ENCODE measurements around the gene NUDT3. TPM values are rescaled to one million over a fixed set of nuclear protein-coding genes. Genes with fewer than 3 reads are reported as not detected.

Gene NUDT3
- total and polyA plus RNA-seq, 2 experiments from 2014 or later: 12.1 to 31.1 TPM

- DNase-seq (ENCODE audit: low spot score): no peak
- H3K9me2 ChIP-seq (ENCODE audit: insufficient read depth): no peaks in the 10 kb centered on the region
- peaks cover 19% of the 10 kb centered on the region; the same call in 1 of the 2 replicates for H4K20me1 ChIP-seq (replicated peaks; ENCODE audit: insufficient read depth)
- no peak overlapping the region for H3K27ac Mint-ChIP-seq
- H3K4me3 Mint-ChIP-seq: no peak overlapping the region
- no peaks in the 10 kb centered on the region for H3K4me1 Mint-ChIP-seq
- no peaks in the 10 kb centered on the region for H3K79me2 ChIP-seq (replicated peaks; ENCODE audit: insufficient read depth)
- H3K9me3 Mint-ChIP-seq: no peaks in the 10 kb centered on the region; the same call in 2 of the 3 replicates
- H3K36me3 ChIP-seq (ENCODE audit: insufficient read depth): 0 out of 2 replicates have a peak, but pooled peaks cover 7% of the 10 kb centered on the region
- no peak overlapping the region for H3K4me2 ChIP-seq
- H3K36me3 Mint-ChIP-seq (ENCODE audit: low read depth): peaks cover 25% of the 10 kb centered on the region
- H3K27me3 Mint-ChIP-seq (ENCODE audit: insufficient read depth, low read depth, poor library complexity): peaks cover 2% of the 10 kb centered on the region
- H3K4me3 ChIP-seq: no peak overlapping the region
- no peak for ATAC-seq
- H3F3A ChIP-seq (replicated peaks; ENCODE audit: low read depth): peaks cover 14% of the 10 kb centered on the region
- no peaks in the 10 kb centered on the region for H3K27me3 ChIP-seq (ENCODE audit: insufficient read depth)
- TF ChIP-seq POLR2AphosphoS5 (IDR thresholded peaks at IDR 0.05; ENCODE audit: low read depth) (no peak), ZNF114 (CRISPR knock-in tag; IDR thresholded peaks at IDR 0.05) (no peak), ZNF331 (CRISPR knock-in tag; IDR thresholded peaks at IDR 0.05; ENCODE audit: low read depth) (no peak), EZH2 (IDR thresholded peaks at IDR 0.05; ENCODE audit: low read depth, unreplicated experiment) (no peak), NANOG (IDR thresholded peaks at IDR 0.05; ENCODE audit: borderline replicate concordance) (no peak), STAT1 (IDR thresholded peaks at IDR 0.05; ENCODE audit: unreplicated experiment) (no peak), ETS1 (IDR thresholded peaks at IDR 0.05) (no peak), JUNB (IDR thresholded peaks at IDR 0.05; ENCODE audit: unreplicated experiment) (no peak), CTCF (conservative IDR thresholded peaks at IDR 0.05; ENCODE audit: low read depth in 2 of 2) (no peak), CREB1 (CRISPR knock-in tag; IDR thresholded peaks at IDR 0.05; ENCODE audit: low read depth) (no peak)
- TF ChIP-seq, protein P1, sequence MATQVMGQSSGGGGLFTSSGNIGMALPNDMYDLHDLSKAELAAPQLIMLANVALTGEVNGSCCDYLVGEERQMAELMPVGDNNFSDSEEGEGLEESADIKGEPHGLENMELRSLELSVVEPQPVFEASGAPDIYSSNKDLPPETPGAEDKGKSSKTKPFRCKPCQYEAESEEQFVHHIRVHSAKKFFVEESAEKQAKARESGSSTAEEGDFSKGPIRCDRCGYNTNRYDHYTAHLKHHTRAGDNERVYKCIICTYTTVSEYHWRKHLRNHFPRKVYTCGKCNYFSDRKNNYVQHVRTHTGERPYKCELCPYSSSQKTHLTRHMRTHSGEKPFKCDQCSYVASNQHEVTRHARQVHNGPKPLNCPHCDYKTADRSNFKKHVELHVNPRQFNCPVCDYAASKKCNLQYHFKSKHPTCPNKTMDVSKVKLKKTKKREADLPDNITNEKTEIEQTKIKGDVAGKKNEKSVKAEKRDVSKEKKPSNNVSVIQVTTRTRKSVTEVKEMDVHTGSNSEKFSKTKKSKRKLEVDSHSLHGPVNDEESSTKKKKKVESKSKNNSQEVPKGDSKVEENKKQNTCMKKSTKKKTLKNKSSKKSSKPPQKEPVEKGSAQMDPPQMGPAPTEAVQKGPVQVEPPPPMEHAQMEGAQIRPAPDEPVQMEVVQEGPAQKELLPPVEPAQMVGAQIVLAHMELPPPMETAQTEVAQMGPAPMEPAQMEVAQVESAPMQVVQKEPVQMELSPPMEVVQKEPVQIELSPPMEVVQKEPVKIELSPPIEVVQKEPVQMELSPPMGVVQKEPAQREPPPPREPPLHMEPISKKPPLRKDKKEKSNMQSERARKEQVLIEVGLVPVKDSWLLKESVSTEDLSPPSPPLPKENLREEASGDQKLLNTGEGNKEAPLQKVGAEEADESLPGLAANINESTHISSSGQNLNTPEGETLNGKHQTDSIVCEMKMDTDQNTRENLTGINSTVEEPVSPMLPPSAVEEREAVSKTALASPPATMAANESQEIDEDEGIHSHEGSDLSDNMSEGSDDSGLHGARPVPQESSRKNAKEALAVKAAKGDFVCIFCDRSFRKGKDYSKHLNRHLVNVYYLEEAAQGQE (IDR thresholded peaks at IDR 0.05; ENCODE audit: unreplicated experiment): no peak
- TF ChIP-seq, protein P2, sequence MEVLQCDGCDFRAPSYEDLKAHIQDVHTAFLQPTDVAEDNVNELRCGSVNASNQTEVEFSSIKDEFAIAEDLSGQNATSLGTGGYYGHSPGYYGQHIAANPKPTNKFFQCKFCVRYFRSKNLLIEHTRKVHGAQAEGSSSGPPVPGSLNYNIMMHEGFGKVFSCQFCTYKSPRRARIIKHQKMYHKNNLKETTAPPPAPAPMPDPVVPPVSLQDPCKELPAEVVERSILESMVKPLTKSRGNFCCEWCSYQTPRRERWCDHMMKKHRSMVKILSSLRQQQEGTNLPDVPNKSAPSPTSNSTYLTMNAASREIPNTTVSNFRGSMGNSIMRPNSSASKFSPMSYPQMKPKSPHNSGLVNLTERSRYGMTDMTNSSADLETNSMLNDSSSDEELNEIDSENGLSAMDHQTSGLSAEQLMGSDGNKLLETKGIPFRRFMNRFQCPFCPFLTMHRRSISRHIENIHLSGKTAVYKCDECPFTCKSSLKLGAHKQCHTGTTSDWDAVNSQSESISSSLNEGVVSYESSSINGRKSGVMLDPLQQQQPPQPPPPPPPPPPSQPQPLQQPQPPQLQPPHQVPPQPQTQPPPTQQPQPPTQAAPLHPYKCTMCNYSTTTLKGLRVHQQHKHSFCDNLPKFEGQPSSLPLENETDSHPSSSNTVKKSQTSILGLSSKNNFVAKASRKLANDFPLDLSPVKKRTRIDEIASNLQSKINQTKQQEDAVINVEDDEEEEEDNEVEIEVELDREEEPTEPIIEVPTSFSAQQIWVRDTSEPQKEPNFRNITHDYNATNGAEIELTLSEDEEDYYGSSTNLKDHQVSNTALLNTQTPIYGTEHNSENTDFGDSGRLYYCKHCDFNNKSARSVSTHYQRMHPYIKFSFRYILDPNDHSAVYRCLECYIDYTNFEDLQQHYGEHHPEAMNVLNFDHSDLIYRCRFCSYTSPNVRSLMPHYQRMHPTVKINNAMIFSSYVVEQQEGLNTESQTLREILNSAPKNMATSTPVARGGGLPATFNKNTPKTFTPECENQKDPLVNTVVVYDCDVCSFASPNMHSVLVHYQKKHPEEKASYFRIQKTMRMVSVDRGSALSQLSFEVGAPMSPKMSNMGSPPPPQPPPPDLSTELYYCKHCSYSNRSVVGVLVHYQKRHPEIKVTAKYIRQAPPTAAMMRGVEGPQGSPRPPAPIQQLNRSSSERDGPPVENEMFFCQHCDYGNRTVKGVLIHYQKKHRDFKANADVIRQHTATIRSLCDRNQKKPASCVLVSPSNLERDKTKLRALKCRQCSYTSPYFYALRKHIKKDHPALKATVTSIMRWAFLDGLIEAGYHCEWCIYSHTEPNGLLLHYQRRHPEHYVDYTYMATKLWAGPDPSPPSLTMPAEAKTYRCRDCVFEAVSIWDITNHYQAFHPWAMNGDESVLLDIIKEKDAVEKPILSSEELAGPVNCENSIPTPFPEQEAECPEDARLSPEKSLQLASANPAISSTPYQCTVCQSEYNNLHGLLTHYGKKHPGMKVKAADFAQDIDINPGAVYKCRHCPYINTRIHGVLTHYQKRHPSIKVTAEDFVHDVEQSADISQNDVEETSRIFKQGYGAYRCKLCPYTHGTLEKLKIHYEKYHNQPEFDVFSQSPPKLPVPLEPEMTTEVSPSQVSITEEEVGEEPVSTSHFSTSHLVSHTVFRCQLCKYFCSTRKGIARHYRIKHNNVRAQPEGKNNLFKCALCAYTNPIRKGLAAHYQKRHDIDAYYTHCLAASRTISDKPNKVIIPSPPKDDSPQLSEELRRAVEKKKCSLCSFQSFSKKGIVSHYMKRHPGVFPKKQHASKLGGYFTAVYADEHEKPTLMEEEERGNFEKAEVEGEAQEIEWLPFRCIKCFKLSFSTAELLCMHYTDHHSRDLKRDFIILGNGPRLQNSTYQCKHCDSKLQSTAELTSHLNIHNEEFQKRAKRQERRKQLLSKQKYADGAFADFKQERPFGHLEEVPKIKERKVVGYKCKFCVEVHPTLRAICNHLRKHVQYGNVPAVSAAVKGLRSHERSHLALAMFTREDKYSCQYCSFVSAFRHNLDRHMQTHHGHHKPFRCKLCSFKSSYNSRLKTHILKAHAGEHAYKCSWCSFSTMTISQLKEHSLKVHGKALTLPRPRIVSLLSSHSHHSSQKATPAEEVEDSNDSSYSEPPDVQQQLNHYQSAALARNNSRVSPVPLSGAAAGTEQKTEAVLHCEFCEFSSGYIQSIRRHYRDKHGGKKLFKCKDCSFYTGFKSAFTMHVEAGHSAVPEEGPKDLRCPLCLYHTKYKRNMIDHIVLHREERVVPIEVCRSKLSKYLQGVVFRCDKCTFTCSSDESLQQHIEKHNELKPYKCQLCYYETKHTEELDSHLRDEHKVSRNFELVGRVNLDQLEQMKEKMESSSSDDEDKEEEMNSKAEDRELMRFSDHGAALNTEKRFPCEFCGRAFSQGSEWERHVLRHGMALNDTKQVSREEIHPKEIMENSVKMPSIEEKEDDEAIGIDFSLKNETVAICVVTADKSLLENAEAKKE (CRISPR knock-in tag; IDR thresholded peaks at IDR 0.05): no peak
- H2AFZ ChIP-seq: no peak overlapping the region
- no peaks in the 10 kb centered on the region for H3K4me1 ChIP-seq (ENCODE audit: insufficient read depth)
- H3K27ac ChIP-seq (ENCODE audit: low read depth): no peak overlapping the region
Observed at GRCh38 chr6:34412016-34412415, 19.5 kb upstream of the NUDT3 start.
